IMR-90 (cell line): Measurements from ENCODE around the gene PLCB4.

ENCODE experiments used
- CTCF ChIP-seq: conservative IDR thresholded peaks from 2 replicates; pipeline ENCODE4 v1.5.1; 2012; ENCODE audit warnings: mild to moderate bottlenecking, low read depth, low read length, improper control_type of control experiment
- FOS ChIP-seq: fragments of 150-350 bp; IDR thresholded peaks from 2 replicates; pipeline ENCODE4 v1.6.1; 2016; ENCODE audit warnings: low read depth, low read length
- POLR2A ChIP-seq: IDR thresholded peaks from 2 replicates; pipeline ENCODE4 v1.6.1; 2012; ENCODE audit warnings: mild to moderate bottlenecking, low read depth, low read length

GRCh38 chr20:9359561-9360308 lies 290.8 kb downstream of the PLCB4 start:
- peak; percentile 61 for TF ChIP-seq CTCF
- TF ChIP-seq FOS: no peak
- no peak for TF ChIP-seq POLR2A
